NK-92 (cell line): Measurements from ENCODE around the gene SGF29.
"Not testable (repeated sequence)": the region's sequence is repeated elsewhere in the genome, so short reads cannot be mapped to it uniquely, and the experiment has no call there.

Experiments
- DNase-seq: peaks from one replicate; lab custom pipeline; 2025; ENCODE audit not compliant: unreplicated experiment; lab: John Stamatoyannopoulos, UW

Gene SGF29

GRCh38 chr16:28563218-28563617 is 9.5 kb downstream of the SGF29 start:
- DNase-seq, result no peak

- DNase-seq, result not testable (repeated sequence)
Observed at GRCh38 chr16:28566233-28566925, 12.7 kb downstream of the SGF29 start.

- DNase-seq, result no peak
Observed at GRCh38 chr16:28567292-28567691, 13.6 kb downstream of the SGF29 start.

- no peak for DNase-seq
Observed at GRCh38 chr16:28569021-28569420, 15.3 kb downstream of the SGF29 start.

- DNase-seq, result no peak
Observed at GRCh38 chr16:28569968-28570752, 16.4 kb downstream of the SGF29 start.

GRCh38 chr16:28572696-28573510 is 19.2 kb downstream of the SGF29 start:
- DNase-seq, result no peak

GRCh38 chr16:28573738-28574718 is 20.3 kb downstream of the SGF29 start:
- DNase-seq, result no peak

GRCh38 chr16:28574925-28575324 is 21.2 kb downstream of the SGF29 start:
- no peak for DNase-seq

- DNase-seq, result no peak
Observed at GRCh38 chr16:28575446-28576109, 21.9 kb downstream of the SGF29 start.

GRCh38 chr16:28580726-28581315 is 27.1 kb downstream of the SGF29 start:
- DNase-seq, result no peak

- DNase-seq, result no peak
Observed at GRCh38 chr16:28585674-28586073, 32.0 kb downstream of the SGF29 start.

GRCh38 chr16:28586466-28586865 is 32.7 kb downstream of the SGF29 start:
- DNase-seq, result no peak

GRCh38 chr16:28587386-28587785 is 33.7 kb downstream of the SGF29 start:
- no peak for DNase-seq

GRCh38 chr16:28589069-28589468 is 35.3 kb downstream of the SGF29 start:
- no peak for DNase-seq

- DNase-seq, result no peak
Observed at GRCh38 chr16:28589930-28590329, 36.2 kb downstream of the SGF29 start.

GRCh38 chr16:28590384-28591340 is 36.9 kb downstream of the SGF29 start:
- DNase-seq, result no peak

GRCh38 chr16:28591355-28591754 is 37.6 kb downstream of the SGF29 start:
- no peak for DNase-seq

- DNase-seq, result no peak
Observed at GRCh38 chr16:28592511-28592910, 38.8 kb downstream of the SGF29 start.
